Motor neuron (in vitro differentiated cells): Measurements from ENCODE around the gene ARHGEF28. TPM values are rescaled to one million over a fixed set of nuclear protein-coding genes. Genes with fewer than 3 reads are reported as not detected.

ENCODE experiments used
- total RNA-seq, 8 experiments: library from RNA; unstranded; fragments of 300-600 nt; gene quantifications; 2 replicates each; pipeline versions ENCODE4 v1.2.3 to v1.2.4, GENCODE V29; 2022

The ARHGEF28 gene
- total RNA-seq, 8 experiments from 2014 or later, result 0.81 to 29.3 (median 1.9) TPM

Other genes with a start within 250 kb of the ARHGEF28 start
- gene FOXD1, start 177.4 kb upstream of the ARHGEF28 start, total RNA-seq, result 10 to 100 TPM in 2 of 8 experiments, 1 to 10 TPM in 6; 2.2 to 37.2 (median 5.9) TPM
- gene BTF3, start 127.8 kb upstream of the ARHGEF28 start, total RNA-seq, result 1,000 to 10,000 TPM in 2 of 8 experiments, 100 to 1,000 TPM in 6; 368 to 1,372 (median 751) TPM
- gene ANKRA2, start 60.6 kb upstream of the ARHGEF28 start, total RNA-seq, result 100 to 1,000 TPM in 2 of 8 experiments, 10 to 100 TPM in 6; 19.1 to 396 (median 41.5) TPM
- 100 to 1,000 TPM in 2 of 8 experiments, 10 to 100 TPM in 6; 10.7 to 298 (median 15.3) TPM for gene UTP15, start 60.5 kb upstream of the ARHGEF28 start, total RNA-seq